CD8-positive, alpha-beta memory T cell (primary cell): ENCODE measurements around the gene HARS1. TPM values are rescaled to one million over a fixed set of nuclear protein-coding genes. Genes with fewer than 3 reads are reported as not detected.

Experiments used
- polyA plus RNA-seq: library from polyadenylated mRNA; unstranded; fragments of 300-500 nt; fragmentation: Illumina TruSeq; gene quantifications from one replicate; pipeline ENCODE4 v1.2.3, GENCODE V29; 2021
- total RNA-seq, 2 experiments: library from RNA; stranded (reverse); gene quantifications; one replicate each; pipeline ENCODE4 v1.2.3, GENCODE V29; 2021

The HARS1 gene
- total and polyA plus RNA-seq, 3 experiments from 2014 or later, result 63.6 to 104 (median 97.4) TPM

Other genes starting within 250 kb of the HARS1 start
- gene EIF4EBP3, start 143.7 kb downstream of the HARS1 start, total RNA-seq, result 10 to 100 TPM; 11.1 to 11.9 TPM
- 22.2 TPM for gene EIF4EBP3, start 143.7 kb downstream of the HARS1 start, polyA plus RNA-seq
- gene SRA1, start 133.9 kb downstream of the HARS1 start, total RNA-seq, result 10 to 100 TPM; 59.6 to 60.7 TPM
- 36.1 TPM for gene SRA1, start 133.9 kb downstream of the HARS1 start, polyA plus RNA-seq
- 10 to 100 TPM; 14.1 to 17.0 TPM for gene APBB3, start 126.8 kb downstream of the HARS1 start, total RNA-seq
- gene APBB3, start 126.8 kb downstream of the HARS1 start, polyA plus RNA-seq, result 3.5 TPM
- gene SLC35A4, start 126.5 kb downstream of the HARS1 start, total RNA-seq, result 100 to 1,000 TPM; 120 to 126 TPM
- gene SLC35A4, start 126.5 kb downstream of the HARS1 start, polyA plus RNA-seq, result 105 TPM
- 1 to 10 TPM; 3.1 to 3.3 TPM for gene CD14, start 58.2 kb downstream of the HARS1 start, total RNA-seq
- gene CD14, start 58.2 kb downstream of the HARS1 start, polyA plus RNA-seq, result 0.43 TPM
- 10 to 100 TPM; 23.9 to 24.4 TPM for gene TMCO6, start 51.9 kb downstream of the HARS1 start, total RNA-seq
- gene TMCO6, start 51.9 kb downstream of the HARS1 start, polyA plus RNA-seq, result 15.4 TPM
- 10 to 100 TPM; 77.5 to 81.7 TPM for gene NDUFA2, start 43.7 kb downstream of the HARS1 start, total RNA-seq
- gene NDUFA2, start 43.7 kb downstream of the HARS1 start, polyA plus RNA-seq, result 146 TPM
- gene IK, start 43.5 kb downstream of the HARS1 start, total RNA-seq, result 100 to 1,000 TPM in 1 of 2 experiments, 10 to 100 TPM in 1; 96.3 to 104 TPM
- 193 TPM for gene IK, start 43.5 kb downstream of the HARS1 start, polyA plus RNA-seq
- 10 to 100 TPM; 40.1 to 40.7 TPM for gene WDR55, start 26.5 kb downstream of the HARS1 start, total RNA-seq
- 17.3 TPM for gene WDR55, start 26.5 kb downstream of the HARS1 start, polyA plus RNA-seq
- gene DND1, start 17.8 kb downstream of the HARS1 start, total RNA-seq, result 1 to 10 TPM; 2.3 to 2.9 TPM
- gene DND1, start 17.8 kb downstream of the HARS1 start, polyA plus RNA-seq, result not detected
- 10 to 100 TPM; 26.4 to 29.4 TPM for gene HARS2, start 85 bp upstream of the HARS1 start, total RNA-seq
- 21.0 TPM for gene HARS2, start 85 bp upstream of the HARS1 start, polyA plus RNA-seq
- 10 to 100 TPM; 71.2 to 75.2 TPM for gene ZMAT2, start 9.1 kb upstream of the HARS1 start, total RNA-seq
- gene ZMAT2, start 9.1 kb upstream of the HARS1 start, polyA plus RNA-seq, result 81.7 TPM
- gene PCDHA1, start 94.8 kb upstream of the HARS1 start, total RNA-seq, result not detected
- not detected for gene PCDHA1, start 94.8 kb upstream of the HARS1 start, polyA plus RNA-seq
- gene PCDHA2, start 103.5 kb upstream of the HARS1 start, total RNA-seq, result not detected
- not detected for gene PCDHA2, start 103.5 kb upstream of the HARS1 start, polyA plus RNA-seq
- gene PCDHA3, start 109.7 kb upstream of the HARS1 start, total RNA-seq, result not detected
- gene PCDHA3, start 109.7 kb upstream of the HARS1 start, polyA plus RNA-seq, result not detected
- not detected for gene PCDHA4, start 115.7 kb upstream of the HARS1 start, total RNA-seq
- not detected for gene PCDHA4, start 115.7 kb upstream of the HARS1 start, polyA plus RNA-seq
- not detected for gene PCDHA5, start 130.2 kb upstream of the HARS1 start, total RNA-seq
- gene PCDHA5, start 130.2 kb upstream of the HARS1 start, polyA plus RNA-seq, result not detected
- gene PCDHA6, start 136.6 kb upstream of the HARS1 start, total RNA-seq, result not detected
- gene PCDHA6, start 136.6 kb upstream of the HARS1 start, polyA plus RNA-seq, result not detected
- not detected for gene PCDHA7, start 142.9 kb upstream of the HARS1 start, total RNA-seq
- gene PCDHA7, start 142.9 kb upstream of the HARS1 start, polyA plus RNA-seq, result not detected
- gene PCDHA8, start 149.8 kb upstream of the HARS1 start, total RNA-seq, result not detected
- gene PCDHA8, start 149.8 kb upstream of the HARS1 start, polyA plus RNA-seq, result not detected
- gene PCDHA9, start 157.0 kb upstream of the HARS1 start, total RNA-seq, result not detected
- gene PCDHA9, start 157.0 kb upstream of the HARS1 start, polyA plus RNA-seq, result not detected
- not detected for gene PCDHA10, start 164.5 kb upstream of the HARS1 start, total RNA-seq
- not detected for gene PCDHA10, start 164.5 kb upstream of the HARS1 start, polyA plus RNA-seq
- gene PCDHA11, start 177.6 kb upstream of the HARS1 start, total RNA-seq, result not detected
- not detected for gene PCDHA11, start 177.6 kb upstream of the HARS1 start, polyA plus RNA-seq
- not detected for gene PCDHA12, start 183.9 kb upstream of the HARS1 start, total RNA-seq
- gene PCDHA12, start 183.9 kb upstream of the HARS1 start, polyA plus RNA-seq, result not detected
- gene PCDHA13, start 190.8 kb upstream of the HARS1 start, total RNA-seq, result not detected
- gene PCDHA13, start 190.8 kb upstream of the HARS1 start, polyA plus RNA-seq, result not detected
- not detected for gene PCDHAC1, start 234.9 kb upstream of the HARS1 start, total RNA-seq
- not detected for gene PCDHAC1, start 234.9 kb upstream of the HARS1 start, polyA plus RNA-seq